Peyer's patch (tissue), 4 donors: Measurements from ENCODE around the gene NPHS1. TPM values are rescaled to one million over a fixed set of nuclear protein-coding genes. Genes with fewer than 3 reads are reported as not detected.

ENCODE experiments used
- DNase-seq, 3 donors: peaks; one replicate each; pipeline ENCODE4 v3.0.0-alpha.2; 2017 to 2019
- H3K27ac ChIP-seq, 4 donors: fragments of 200-600 bp; sonication (generic); one replicate each; pipeline ENCODE4 v1.5.1; 2016 to 2019
- H3K27me3 ChIP-seq, 2 donors: fragments of 200-600 bp; sonication (generic); one replicate each; pipeline ENCODE4 v1.5.1; 2019
- H3K36me3 ChIP-seq, 3 donors: fragments of 200-600 bp; sonication (generic); one replicate each; pipeline ENCODE4 v1.5.1; 2016 to 2019
- H3K4me1 ChIP-seq, 4 donors: fragments of 200-600 bp; sonication (generic); one replicate each; pipeline ENCODE4 v1.5.1; 2016 to 2019
- H3K4me3 ChIP-seq, 4 donors: fragments of 200-600 bp; sonication (generic); 1 replicate in 3 of 4; 2 replicates in 1 of 4; pipeline ENCODE4 v1.5.1; 2016 to 2019; ENCODE audit warnings: mild to moderate bottlenecking in 1 of 4
- H3K9me3 ChIP-seq, 4 donors: fragments of 200-600 bp; sonication (generic); one replicate each; pipeline ENCODE4 v1.5.1; 2016 to 2019; ENCODE audit warnings: mild to moderate bottlenecking in 1 of 4
- CTCF ChIP-seq, 6 experiments: fragments of 450-650 bp in 4 of 6; fragments of 200-600 bp in 2 of 6; sonication (generic) in 1 of 6; IDR thresholded peaks; one replicate each; pipeline ENCODE4 v1.5.1; 2017 to 2019; ENCODE audit warnings: antibody characterized with exemption in 6 of 6, mild to moderate bottlenecking in 3 of 6, moderate library complexity in 1 of 6
- POLR2A ChIP-seq, 2 donors: fragments of 450-650 bp; IDR thresholded peaks; one replicate each; pipeline ENCODE4 v1.5.1; 2017; ENCODE audit warnings: antibody characterized with exemption in 2 of 2, mild to moderate bottlenecking in 2 of 2, moderate library complexity in 2 of 2
- small RNA-seq, 2 donors: library from RNA; depleted of rRNA; stranded (forward); fragments of <200 nt; gene quantifications; one replicate each; pipeline ENCODE3, GENCODE V24; 2016
- total RNA-seq, 4 donors: library from RNA; depleted of rRNA; stranded (reverse); fragments of >200 nt; gene quantifications; one replicate each; pipeline ENCODE4 v1.1.0, GENCODE V29; 2016

Gene NPHS1
- total RNA-seq, 4 donors from 2014 or later: not detected

- no peak for TF ChIP-seq CTCF (IDR thresholded peaks at IDR 0.05)
- no peak for TF ChIP-seq POLR2A (IDR thresholded peaks at IDR 0.05)
- Histone ChIP-seq H3K4me3 (peak overlapping the region; percentile 85 to 99 (median 94)), H3K27ac (peak overlapping the region in 2 of 4 donors; percentile 14 to 66)
These were observed 76.1 kb downstream of the NPHS1 start for GRCh38 chr19:35776102-35776788.

More at GRCh38 chr19:35776102-35776788, 76.1 kb downstream of the NPHS1 start:
- Histone ChIP-seq H3K9me3 (no peaks in the 10 kb centered on the region), H3K27me3 (no peaks in the 10 kb centered on the region), H3K36me3 (peaks cover 0 to 7% (median 0%) of the 10 kb centered on the region in 3 donors), H3K4me1 (peaks cover 0 to 15% (median 5%) of the 10 kb centered on the region in 4 donors)
- peak in 1 of 3 donors; percentile 40 for DNase-seq

Small RNA genes lying within 50 kb of the gene (small RNA-seq; reads per million reads assigned to genes)
- 0 reads per million in 2 donors for gene RN7SL402P

Other genes starting within 250 kb of the NPHS1 start
- 10 to 100 TPM in 2 of 4 donors, 1 to 10 TPM in 2; 2.8 to 42.9 (median 8.3) TPM for gene HAUS5, start 239.8 kb downstream of the NPHS1 start, total RNA-seq
- gene RBM42, start 223.5 kb downstream of the NPHS1 start, total RNA-seq: 10 to 100 TPM; 57.3 to 64.4 (median 63.1) TPM
- 1 to 10 TPM in 2 of 4 donors, not detected in 2; 1.6 to 1.8 TPM for gene ETV2, start 210.8 kb downstream of the NPHS1 start, total RNA-seq
- gene COX6B1, start 204.2 kb downstream of the NPHS1 start, total RNA-seq: 100 to 1,000 TPM; 462 to 930 (median 787) TPM
- gene UPK1A, start 186.0 kb downstream of the NPHS1 start, total RNA-seq: not detected
- 1 to 10 TPM in 1 of 4 donors, not detected in 3; 2.5 TPM for gene ZBTB32, start 147.9 kb downstream of the NPHS1 start, total RNA-seq
- gene KMT2B, start 134.5 kb downstream of the NPHS1 start, total RNA-seq: 10 to 100 TPM; 27.8 to 62.6 (median 41.9) TPM
- 10 to 100 TPM in 3 of 4 donors, 1 to 10 TPM in 1; 8.3 to 14.2 (median 12.3) TPM for gene IGFLR1, start 110.1 kb downstream of the NPHS1 start, total RNA-seq
- 10 to 100 TPM; 14.5 to 70.5 (median 34.6) TPM for gene U2AF1L4, start 107.1 kb downstream of the NPHS1 start, total RNA-seq
- 10 to 100 TPM in 3 of 4 donors, 1 to 10 TPM in 1; 8.3 to 48.2 (median 40.6) TPM for gene PSENEN, start 106.9 kb downstream of the NPHS1 start, total RNA-seq
- gene LIN37, start 103.9 kb downstream of the NPHS1 start, total RNA-seq: 10 to 100 TPM; 11.6 to 30.5 (median 20.2) TPM
- 10 to 100 TPM in 2 of 4 donors, 1 to 10 TPM in 2; 9.2 to 19.8 (median 13.6) TPM for gene HSPB6, start 95.5 kb downstream of the NPHS1 start, total RNA-seq
- gene PROSER3, start 94.3 kb downstream of the NPHS1 start, total RNA-seq: 10 to 100 TPM in 3 of 4 donors, 1 to 10 TPM in 1; 6.0 to 36.8 (median 27.2) TPM
- gene ARHGAP33, start 76.9 kb downstream of the NPHS1 start, total RNA-seq: 100 to 1,000 TPM in 1 of 4 donors, 10 to 100 TPM in 2, 1 to 10 TPM in 1; 8.6 to 166 (median 20.0) TPM
- gene PRODH2, start 39.7 kb downstream of the NPHS1 start, total RNA-seq: not detected
- gene KIRREL2, start 4.4 kb upstream of the NPHS1 start, total RNA-seq: 1 to 10 TPM in 1 of 4 donors, not detected in 3; 1.7 TPM
- gene APLP1, start 16.1 kb upstream of the NPHS1 start, total RNA-seq: 1 to 10 TPM in 3 of 4 donors, under 1 TPM in 1; 0.53 to 8.3 (median 1.7) TPM
- gene NFKBID, start 48.0 kb upstream of the NPHS1 start, total RNA-seq: 10 to 100 TPM in 3 of 4 donors, 1 to 10 TPM in 1; 8.4 to 38.0 (median 23.6) TPM
- 1 to 10 TPM in 1 of 4 donors, not detected in 3; 9.7 TPM for gene HCST, start 50.0 kb upstream of the NPHS1 start, total RNA-seq
- gene TYROBP, start 55.8 kb upstream of the NPHS1 start, total RNA-seq: 10 to 100 TPM in 3 of 4 donors, 1 to 10 TPM in 1; 4.2 to 56.1 (median 20.2) TPM
- 10 to 100 TPM in 3 of 4 donors, 1 to 10 TPM in 1; 8.3 to 34.4 (median 22.1) TPM for gene LRFN3, start 83.9 kb upstream of the NPHS1 start, total RNA-seq
- gene SDHAF1, start 142.7 kb upstream of the NPHS1 start, total RNA-seq: 10 to 100 TPM; 15.7 to 48.0 (median 39.1) TPM
- 1 to 10 TPM in 2 of 4 donors, under 1 TPM in 1, not detected in 1; 0.67 to 6.8 (median 6.1) TPM for gene SYNE4, start 156.3 kb upstream of the NPHS1 start, total RNA-seq
- gene ALKBH6, start 161.7 kb upstream of the NPHS1 start, total RNA-seq: 10 to 100 TPM; 26.4 to 56.9 (median 39.8) TPM
- 1 to 10 TPM; 1.8 to 9.8 (median 5.2) TPM for gene CLIP3, start 180.4 kb upstream of the NPHS1 start, total RNA-seq
- gene THAP8, start 201.8 kb upstream of the NPHS1 start, total RNA-seq: 10 to 100 TPM in 2 of 4 donors, 1 to 10 TPM in 2; 4.9 to 12.4 (median 8.2) TPM
- 10 to 100 TPM in 1 of 4 donors, 1 to 10 TPM in 3; 1.1 to 15.7 (median 2.9) TPM for gene WDR62, start 202.4 kb upstream of the NPHS1 start, total RNA-seq